Sciatic nerve (tissue), 2 donors: ENCODE data around the gene GAK. TPM values are rescaled to one million over a fixed set of nuclear protein-coding genes. Genes with fewer than 3 reads are reported as not detected.

Source experiments
- ATAC-seq: fragments of 200-7000 bp; cut with Tn5 transposase; one replicate; pipeline ENCODE4 v1.9.1; 2020; ENCODE audit warnings: mild to moderate bottlenecking, moderate library complexity
- DNase-seq: peaks from one replicate; pipeline ENCODE4 v3.0.0-alpha.2; 2020; ENCODE audit warnings: low spot score
- intact Hi-C: fragments of 100-400 bp; cut with DNase I; formaldehyde crosslinking; loops from one replicate; pipeline ENCODE4 v1.14.2; 2022
- total RNA-seq: library from RNA; stranded (reverse); fragmentation: NEBNext Ultra II Directional; extraction: Animal tissue kit (Norgen Biotek cat#: 25700); gene quantifications from one replicate; pipeline ENCODE4 v1.2.1, GENCODE V29; 2021
- donor health status: DM: no; HTN: no; CAD: no.
- donor health status: DM: no; HTN: no; CAD: no.

GAK gene
- total RNA-seq, 1 donor from 2014 or later, result 96.6 TPM

GRCh38 chr4:845836-846251, 86.3 kb downstream of the GAK start:
- ATAC-seq (no peak), DNase-seq (no peak)
- intact Hi-C loops, result no loop called here

- DNase-seq (no peak), ATAC-seq (no peak)
- intact Hi-C loops, result no loop called here
These were observed 86.8 kb downstream of the GAK start for GRCh38 chr4:845233-845835.

GRCh38 chr4:844752-845232, 87.3 kb downstream of the GAK start:
- intact Hi-C loops, result no loop called here
- ATAC-seq (no peak), DNase-seq (no peak)

GRCh38 chr4:839675-840443, 92.3 kb downstream of the GAK start:
- intact Hi-C loops, result no loop called here
- ATAC-seq (no peak), DNase-seq (no peak)

GRCh38 chr4:837772-838171, 94.3 kb downstream of the GAK start:
- no peak for ATAC-seq
- DNase-seq, result no peak
- intact Hi-C loops, result no loop called here

GRCh38 chr4:836750-837301, 95.3 kb downstream of the GAK start:
- DNase-seq, result no peak
- ATAC-seq, result no peak

GRCh38 chr4:836003-836511, 96.1 kb downstream of the GAK start:
- no peak for ATAC-seq
- intact Hi-C loops, result no loop called here
- no peak for DNase-seq

More at GRCh38 chr4:836750-837301, 95.3 kb downstream of the GAK start:
- intact Hi-C loops, result no loop called here

GRCh38 chr4:835148-836002, 96.7 kb downstream of the GAK start:
- intact Hi-C loops, result no loop called here
- ATAC-seq (no peak), DNase-seq (no peak)

GRCh38 chr4:834368-835147, 97.6 kb downstream of the GAK start:
- intact Hi-C loops, result no loop called here
- ATAC-seq (no peak), DNase-seq (no peak)

- DNase-seq (no peak), ATAC-seq (no peak)
- intact Hi-C loops, result no loop called here
These were observed 98.3 kb downstream of the GAK start for GRCh38 chr4:833731-834367.

GRCh38 chr4:833156-833555, 99.0 kb downstream of the GAK start:
- no peak for ATAC-seq
- DNase-seq, result no peak
- intact Hi-C loops, result no loop called here

- intact Hi-C loops, result no loop called here
- ATAC-seq, result no peak
- no peak for DNase-seq
These were observed 99.6 kb downstream of the GAK start for GRCh38 chr4:832536-832935.

GRCh38 chr4:832108-832507, 100.0 kb downstream of the GAK start:
- no peak for DNase-seq
- ATAC-seq, result no peak

GRCh38 chr4:831483-831805, 100.7 kb downstream of the GAK start:
- intact Hi-C loops, result no loop called here
- DNase-seq (no peak), ATAC-seq (no peak)

More at GRCh38 chr4:832108-832507, 100.0 kb downstream of the GAK start:
- intact Hi-C loops, result no loop called here

GRCh38 chr4:830601-831482, 101.3 kb downstream of the GAK start:
- intact Hi-C loops, result no loop called here
- DNase-seq (peak; percentile 42), ATAC-seq (no peak)

- intact Hi-C loops, result no loop called here
- DNase-seq (no peak), ATAC-seq (no peak)
These were observed 102.1 kb downstream of the GAK start for GRCh38 chr4:829761-830600.
